HG03066 (cell line): Measurements from ENCODE around the gene CCR2.
"Not testable (repeated sequence)": the region's sequence is repeated elsewhere in the genome, so short reads cannot be mapped to it uniquely, and the experiment has no call there.

Source experiments
- ATAC-seq: cut with Tn5 transposase; IDR thresholded peaks from one replicate; pipeline ENCODE4 v1.9.1; 2021; ENCODE audit warnings: low read depth; ENCODE audit not compliant: unreplicated experiment

The CCR2 gene

GRCh38 chr3:46353647-46354410 lies at the start of gene CCR2:
TSS of gene CCR2 (plus strand) at chr3:46354111. CDS start at chr3:46357528, 3,417 bp downstream.
- ATAC-seq, result no peak

DNA sequence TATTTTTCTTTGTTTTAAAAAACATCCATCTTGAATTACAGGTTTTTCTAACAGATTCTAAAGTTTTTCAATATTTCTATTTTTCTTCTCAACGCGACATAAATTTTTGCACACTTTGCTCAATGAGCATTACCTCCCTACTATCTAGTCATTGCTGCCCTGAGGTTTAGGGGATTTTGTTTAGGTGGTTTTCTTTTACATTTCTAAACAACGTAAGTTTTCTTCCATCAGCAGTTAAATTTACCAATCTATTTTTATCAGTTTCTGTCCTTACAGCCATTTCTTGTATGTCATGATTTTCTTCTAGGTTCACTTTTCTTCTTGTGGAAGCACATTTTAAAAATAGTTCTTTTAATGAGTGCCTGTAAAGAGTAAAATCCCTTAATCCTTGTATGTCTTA lies 49.2 kb upstream of the CCR2 start:
- no peak for ATAC-seq

- no peak for ATAC-seq
Observed at GRCh38 chr3:46312991-46313390, 40.9 kb upstream of the CCR2 start.

- ATAC-seq, result no peak
Observed at GRCh38 chr3:46314517-46314916, 39.4 kb upstream of the CCR2 start.

- no peak for ATAC-seq
Observed at GRCh38 chr3:46316206-46316605, 37.7 kb upstream of the CCR2 start.

DNA sequence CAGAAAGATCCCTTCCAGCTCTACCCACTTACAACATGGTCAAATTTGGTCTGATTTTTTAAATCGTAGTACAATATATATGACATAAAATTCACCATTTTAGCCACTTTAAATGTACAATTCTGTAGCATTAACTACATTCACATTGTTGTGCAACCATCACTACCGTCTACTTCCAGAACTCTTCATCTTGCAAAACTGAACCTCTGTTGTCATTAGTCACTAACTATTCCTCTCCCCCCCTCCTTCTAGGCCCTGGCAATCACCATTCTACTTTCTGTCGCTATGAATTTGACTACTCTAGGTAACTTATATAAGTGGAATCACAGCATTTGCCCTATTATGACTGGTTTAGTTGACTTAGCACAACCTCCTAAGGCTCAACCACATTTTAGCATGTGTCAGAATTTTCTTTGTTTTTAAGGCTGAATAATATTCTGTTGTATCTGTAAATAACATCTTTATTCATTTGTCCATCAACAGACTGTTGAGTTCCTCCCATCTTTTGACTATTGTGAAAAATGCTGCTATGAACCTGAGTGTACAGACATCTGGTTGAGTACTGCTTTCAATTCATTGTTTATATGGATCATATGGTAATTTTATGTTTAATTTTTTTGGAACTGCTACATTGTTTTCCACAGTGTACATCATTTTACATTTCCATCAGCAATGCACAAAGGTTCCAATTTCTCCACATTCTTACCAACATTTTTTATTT lies 35.5 kb upstream of the CCR2 start:
- no peak for ATAC-seq

DNA sequence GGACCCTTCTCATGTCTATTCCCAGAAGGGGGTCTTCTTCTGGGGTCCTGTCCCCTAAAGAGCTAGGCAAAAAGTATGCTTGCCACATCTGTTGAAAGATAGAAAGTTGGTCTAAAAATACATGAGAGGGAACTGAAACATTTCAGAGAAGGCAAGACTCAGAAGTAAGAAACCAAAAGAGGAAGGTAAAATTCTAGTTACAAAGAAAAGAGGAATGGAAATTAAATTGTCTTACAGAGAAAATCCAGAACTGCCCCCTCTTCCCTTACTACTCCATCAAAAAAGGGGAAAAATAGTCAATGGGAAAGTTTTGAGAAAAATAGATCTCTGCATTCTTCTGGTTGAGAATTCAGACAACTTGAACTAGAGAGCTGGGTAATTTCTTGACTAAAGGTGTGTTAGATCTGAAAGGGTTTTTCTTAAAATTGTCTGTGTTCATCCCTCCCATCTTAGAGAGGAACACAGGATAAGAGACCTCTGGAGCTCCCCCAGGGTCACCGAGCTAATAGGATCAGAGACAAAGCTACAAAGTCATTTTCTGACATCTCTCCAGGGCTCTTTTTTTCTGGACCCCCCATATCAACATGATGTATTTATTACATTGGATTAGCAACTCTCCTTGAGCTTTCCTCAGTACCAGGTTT lies 32.3 kb upstream of the CCR2 start:
- ATAC-seq, result no peak

DNA sequence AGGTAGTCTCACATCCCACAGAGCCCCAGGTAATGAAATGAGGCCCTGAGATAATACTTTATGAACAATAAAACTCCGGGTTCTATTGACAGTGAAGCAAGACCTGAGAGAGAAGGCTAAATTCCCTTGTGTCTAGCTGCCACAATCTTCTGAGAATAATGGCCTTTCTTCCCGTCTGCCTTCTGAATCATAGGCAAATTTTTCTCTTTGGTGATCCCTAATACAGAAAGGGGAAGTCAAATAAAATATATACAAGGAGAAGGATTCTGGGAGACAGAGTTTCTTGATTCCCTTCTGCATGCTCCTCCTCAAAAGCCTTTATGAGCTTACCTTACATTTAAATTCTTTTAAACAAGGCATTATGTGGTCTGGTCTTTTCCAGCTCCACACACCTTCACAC lies 29.9 kb upstream of the CCR2 start:
- no peak for ATAC-seq

DNA sequence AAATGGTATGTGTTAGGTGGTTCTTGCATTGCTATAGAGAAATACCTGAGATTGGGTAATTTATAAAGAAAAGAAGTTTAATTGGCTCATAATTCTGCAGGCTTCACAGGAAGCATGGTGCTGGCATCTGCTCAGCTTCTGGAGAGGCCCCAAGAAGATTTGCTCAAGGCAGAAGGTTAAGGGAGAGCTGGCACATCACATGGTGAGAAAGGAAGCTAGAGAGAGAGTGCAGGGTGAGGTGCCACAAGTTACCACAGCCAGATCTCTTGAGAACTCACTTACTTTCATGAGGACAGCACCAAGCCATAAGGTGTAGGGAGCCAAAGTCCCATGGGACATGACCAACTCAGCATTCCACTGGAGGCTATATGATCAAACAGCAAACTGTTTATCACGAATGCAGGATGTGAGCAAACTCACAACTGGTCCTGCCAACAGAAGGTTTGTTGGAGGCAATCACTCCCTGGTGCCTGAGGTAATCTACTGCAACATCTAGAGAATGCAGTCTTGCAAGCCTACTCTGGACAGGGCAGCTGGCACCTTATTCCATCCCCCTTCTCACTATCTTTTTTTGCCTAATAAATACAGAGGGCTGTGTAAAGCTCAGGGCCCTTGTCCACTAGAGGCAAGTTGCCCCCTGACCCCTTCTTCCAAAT lies 28.1 kb upstream of the CCR2 start:
- no peak for ATAC-seq

- not testable (repeated sequence) for ATAC-seq
Observed at GRCh38 chr3:46330676-46331075, 23.2 kb upstream of the CCR2 start.

GRCh38 chr3:46334741-46335478 lies 19.0 kb upstream of the CCR2 start:
- ATAC-seq, result no peak

DNA sequence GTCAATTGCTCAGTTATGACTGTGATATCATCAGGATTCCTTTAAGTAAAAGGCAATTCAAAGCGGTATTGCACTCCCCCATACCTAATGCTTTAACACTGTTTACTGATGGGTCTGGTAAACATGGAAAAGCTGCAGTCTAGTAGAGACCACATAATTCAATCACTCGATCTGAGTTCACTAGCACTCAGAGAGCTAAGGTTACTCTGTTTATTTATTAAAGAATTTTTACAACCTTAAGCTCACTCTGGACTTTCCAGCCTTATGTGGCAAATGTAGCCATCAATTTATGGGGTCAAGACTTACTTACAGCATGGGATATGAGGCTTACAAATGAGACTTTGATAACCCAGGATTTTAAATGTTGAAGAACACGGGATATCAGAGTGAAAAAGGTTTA lies 18.4 kb upstream of the CCR2 start:
- no peak for ATAC-seq

DNA sequence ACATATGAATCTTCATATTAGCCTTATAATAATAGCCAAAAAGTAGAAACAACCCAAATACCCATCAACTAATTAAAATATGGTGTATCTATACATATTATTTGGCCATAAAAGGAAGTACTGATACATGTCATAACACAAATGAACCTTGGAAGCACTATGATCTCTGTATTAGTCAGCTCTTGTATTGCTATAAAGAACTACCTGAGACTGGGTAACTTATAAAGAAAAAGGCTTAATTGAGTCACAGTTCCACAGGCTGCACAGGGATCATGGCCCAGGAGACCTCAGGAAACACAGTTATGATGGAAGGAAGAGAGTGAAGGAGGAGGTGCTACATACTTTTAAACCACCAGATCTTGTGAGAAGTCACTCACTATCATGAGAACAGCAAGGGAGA lies 16.0 kb upstream of the CCR2 start:
- ATAC-seq, result no peak

DNA sequence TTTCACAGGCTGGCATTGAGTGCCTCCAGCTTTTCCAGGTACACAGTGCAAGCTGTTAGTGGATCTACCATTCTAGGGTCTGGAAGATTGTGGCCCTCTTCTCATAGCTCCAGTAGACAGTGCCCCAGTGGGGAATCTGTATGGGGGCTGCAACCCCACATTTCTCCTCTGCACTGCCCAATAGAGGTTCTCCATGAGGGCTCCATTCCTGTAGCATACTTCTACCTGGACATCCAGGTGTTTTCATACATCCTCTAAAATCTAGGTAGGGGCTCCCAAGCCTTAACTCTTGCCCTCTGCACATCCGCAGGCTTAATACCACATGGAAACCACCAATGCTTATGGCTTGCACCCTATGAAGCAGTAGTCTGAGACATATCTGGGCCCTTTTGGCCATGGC lies 15.1 kb upstream of the CCR2 start:
- no peak for ATAC-seq

GRCh38 chr3:46344476-46344875 lies 9.4 kb upstream of the CCR2 start:
- no peak for ATAC-seq

DNA sequence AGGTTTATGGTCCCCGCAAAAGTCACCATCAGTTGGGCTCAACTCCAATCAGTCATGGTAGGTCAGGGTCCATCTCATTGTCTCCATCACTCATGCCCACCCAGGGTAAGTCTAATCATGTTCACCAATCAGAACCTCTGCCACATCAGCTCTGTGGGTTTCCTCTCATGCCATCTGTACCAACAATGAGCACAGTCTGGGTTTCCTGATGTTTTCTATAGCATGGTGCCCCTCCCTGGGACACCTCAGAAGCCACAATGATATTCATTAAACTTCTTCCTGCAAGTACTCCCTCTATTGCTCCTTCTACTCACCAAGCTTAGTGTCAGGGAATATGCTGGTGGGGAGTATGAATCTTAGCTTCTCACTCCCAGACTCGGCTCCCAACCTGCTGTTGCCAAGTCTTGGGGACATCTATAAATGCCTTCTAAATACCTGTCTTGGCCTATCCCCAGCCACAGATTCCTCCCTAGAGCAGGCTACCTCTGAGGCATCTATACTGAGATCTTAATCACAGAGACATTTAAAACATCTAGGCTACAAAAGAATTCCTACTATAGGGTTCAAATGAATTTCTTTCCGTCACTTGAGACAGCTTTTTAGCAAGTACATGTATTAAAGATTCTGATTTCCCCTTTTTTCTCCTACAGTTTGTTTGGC lies 5.0 kb upstream of the CCR2 start:
- no peak for ATAC-seq

DNA sequence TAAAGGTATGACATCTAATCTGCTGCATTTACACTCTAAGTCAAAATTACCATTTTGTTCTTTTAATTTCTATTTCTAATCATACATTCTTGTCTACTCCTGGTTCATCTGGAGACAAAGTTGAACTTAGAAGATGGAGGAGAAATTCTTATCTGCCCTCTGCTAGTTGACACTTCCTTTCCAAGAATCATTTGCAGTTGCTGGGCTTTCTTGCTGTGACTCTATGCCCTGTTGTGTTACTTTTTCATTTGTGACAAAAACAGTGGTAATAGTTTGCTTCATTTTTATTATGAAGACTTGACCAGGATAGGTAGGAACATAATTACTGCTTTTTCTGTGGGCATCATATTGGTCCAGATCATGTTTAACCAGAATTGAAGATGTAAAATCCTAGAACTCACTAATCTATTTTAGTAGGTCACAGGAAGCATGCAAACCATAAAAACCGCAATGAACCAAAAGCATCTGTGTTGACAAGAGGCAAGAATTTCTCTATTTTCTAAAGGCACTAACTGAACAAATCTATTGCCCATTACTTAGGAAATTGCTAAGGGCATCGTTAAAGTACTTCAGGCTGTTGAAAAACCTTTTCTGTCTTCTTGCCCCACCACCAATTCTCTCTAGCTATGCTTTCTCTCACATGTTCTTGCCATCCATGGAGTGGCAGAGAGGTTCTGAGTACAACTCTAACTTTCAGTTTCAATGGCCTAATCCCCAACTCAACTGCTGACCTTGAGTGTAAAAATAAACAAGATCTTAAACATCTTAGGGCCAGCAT lies 4.2 kb upstream of the CCR2 start:
- ATAC-seq, result peak; percentile 89

- no peak for ATAC-seq
Observed at GRCh38 chr3:46350262-46350565, 3.7 kb upstream of the CCR2 start.

GRCh38 chr3:46351646-46352045 lies 2.3 kb upstream of the CCR2 start:
- no peak for ATAC-seq
